HCT116 (cell line): ENCODE measurements around the gene ROBO1. TPM values are rescaled to one million over a fixed set of nuclear protein-coding genes. Genes with fewer than 3 reads are reported as not detected.

Experiments
- ATAC-seq: fragments of 200-7000 bp; cut with Tn5 transposase; 2 replicates; pipeline ENCODE4 v1.9.1; 2020; ENCODE audit warnings: mild to moderate bottlenecking, moderate library complexity
- BruUV-seq: library from RNA; stranded (reverse); fragments of 400-500 nt; replicated peaks from 2 replicates; lab custom pipeline; 2021; lab: Mats Ljungman, UMichigan
- CTCF ChIA-PET: fragments of 300-600 bp; sonication (Branson Sonifier 250); formaldehyde crosslinking; loops from one replicate; lab custom pipeline; 2021; ENCODE audit warnings: antibody characterized with exemption; lab: Charles Lee
- POLR2A ChIA-PET: fragments of 300-600, 350-600 bp; sonication (Branson Sonifier 250); formaldehyde crosslinking; loops from one replicate; lab custom pipeline; 2021; ENCODE audit warnings: antibody characterized with exemption; lab: Charles Lee
- RAD21 ChIA-PET, 2 experiments: fragments of 300-600 bp; sonication (Branson Sonifier 250); formaldehyde crosslinking; loops; one replicate each; lab custom pipeline; 2023; ENCODE audit warnings: low total read pairs in 2 of 2; ENCODE audit not compliant: uncharacterized antibody in 2 of 2, unreplicated experiment in 2 of 2, low non-redundant PET in 1 of 2; lab: Charles Lee
- DNase-seq: peaks from one replicate; pipeline ENCODE4 v3.0.0-alpha.2; 2010; ENCODE audit warnings: low read depth, low spot score
- H2AFZ ChIP-seq: fragments of 200-600 bp; shearing (Covaris generic), sonication (generic); 2 replicates; pipeline ENCODE4 v1.6.1; 2017; ENCODE audit warnings: low read depth, mixed run types, mixed read lengths, antibody characterized with exemption, low read length; ENCODE audit not compliant: poor library complexity, severe bottlenecking
- H3K27ac ChIP-seq: 2 replicates; pipeline ENCODE4 v1.5.1; 2012; ENCODE audit warnings: low read depth, low read length
- H3K27me3 ChIP-seq: fragments of 200-600 bp; sonication (generic); 2 replicates; pipeline ENCODE4 v1.6.1; 2016; ENCODE audit warnings: mixed run types, low read length, mixed read lengths; ENCODE audit not compliant: insufficient read depth
- H3K36me3 ChIP-seq, 2 experiments: fragments of 200-500 bp in 1 of 2; fragments of 200-600 bp in 1 of 2; sonication (Bioruptor generic) in 1 of 2; sonication (generic) in 1 of 2; 2 replicates each; pipeline versions ENCODE4 v1.5.1 to v1.6.1; 2014 to 2016; ENCODE audit warnings: low read length in 2 of 2, inconsistent platforms in 1 of 2, mixed read lengths in 1 of 2, mixed run types in 1 of 2; ENCODE audit not compliant: insufficient read depth in 2 of 2, control insufficient read depth in 1 of 2
- H3K4me1 ChIP-seq, 2 experiments: fragments of 200-600 bp in 1 of 2; sonication (generic) in 1 of 2; 2 replicates each; pipeline versions ENCODE4 v1.5.1 to v1.6.1; 2012 to 2017; ENCODE audit warnings: low read length in 2 of 2, inconsistent platforms in 1 of 2, mild to moderate bottlenecking in 1 of 2, mixed read lengths in 1 of 2, mixed run types in 1 of 2, moderate library complexity in 1 of 2; ENCODE audit not compliant: insufficient read depth in 2 of 2, control insufficient read depth in 1 of 2
- H3K4me2 ChIP-seq: fragments of 200-600 bp; sonication (generic); 2 replicates; pipeline ENCODE4 v1.6.1; 2017; ENCODE audit warnings: mixed run types, low read length, mixed read lengths
- H3K4me3 ChIP-seq, 2 experiments: fragments of 200-600 bp in 1 of 2; sonication (generic) in 1 of 2; replicated peaks in 1 of 2; 2 replicates each; pipeline ENCODE4 v1.5.1; 2011 to 2016; ENCODE audit warnings: low read length in 2 of 2, control low read depth in 1 of 2, low read depth in 1 of 2, mild to moderate bottlenecking in 1 of 2, mixed read lengths in 1 of 2, mixed run types in 1 of 2
- H3K79me2 ChIP-seq: fragments of 200-600 bp; sonication (generic); 2 replicates; pipeline ENCODE4 v1.6.1; 2017; ENCODE audit warnings: mild to moderate bottlenecking, mixed run types, low read length, moderate library complexity, mixed read lengths; ENCODE audit not compliant: insufficient read depth
- H3K9ac ChIP-seq: fragments of 200-600 bp; sonication (generic); 2 replicates; pipeline ENCODE4 v1.6.1; 2016; ENCODE audit warnings: low read length, mixed read lengths
- H3K9me2 ChIP-seq: fragments of 200-600 bp; sonication (generic), shearing (Covaris generic); 2 replicates; pipeline ENCODE4 v1.6.1; 2017; ENCODE audit warnings: mixed run types, mild to moderate bottlenecking, moderate library complexity; ENCODE audit not compliant: insufficient read depth
- H3K9me3 ChIP-seq, 2 experiments: fragments of 200-500 bp in 1 of 2; fragments of 200-600 bp in 1 of 2; sonication (Bioruptor generic) in 1 of 2; sonication (generic) in 1 of 2; 2 replicates each; pipeline ENCODE4 v1.6.1; 2014 to 2017; ENCODE audit warnings: low read length in 2 of 2, mixed read lengths in 2 of 2, inconsistent platforms in 1 of 2, low read depth in 1 of 2, mild to moderate bottlenecking in 1 of 2, mixed run types in 1 of 2, moderate library complexity in 1 of 2; ENCODE audit not compliant: control insufficient read depth in 1 of 2, insufficient read depth in 1 of 2
- H4K20me1 ChIP-seq: fragments of 200-600 bp; sonication (generic), shearing (Covaris generic); 2 replicates; pipeline ENCODE4 v1.6.1; 2017; ENCODE audit warnings: mixed run types, mild to moderate bottlenecking, moderate library complexity; ENCODE audit not compliant: insufficient read depth
- EGR1 ChIP-seq: IDR thresholded peaks from 2 replicates; pipeline ENCODE4 v1.6.1; 2012; ENCODE audit warnings: low read depth
- ELF1 ChIP-seq: IDR thresholded peaks from 2 replicates; pipeline ENCODE4 v1.6.1; 2012; ENCODE audit warnings: low read depth, borderline replicate concordance
- EZH2 ChIP-seq: fragments of 200-600 bp; sonication (generic); IDR thresholded peaks from 2 replicates; pipeline ENCODE4 v1.6.1; 2017; ENCODE audit warnings: antibody characterized with exemption, mixed run types
- FOSL1 ChIP-seq: IDR thresholded peaks from 2 replicates; pipeline ENCODE4 v1.6.1; 2012; ENCODE audit warnings: low read depth
- POLR2A ChIP-seq: IDR thresholded peaks from 2 replicates; pipeline ENCODE4 v1.7.0; 2011; ENCODE audit warnings: borderline replicate concordance; ENCODE audit not compliant: insufficient read depth, insufficient read length; ENCODE audit errors: extremely low read depth
- POLR2AphosphoS5 ChIP-seq: IDR thresholded peaks from 2 replicates; pipeline ENCODE4 v1.6.1; 2011; ENCODE audit warnings: mild to moderate bottlenecking, low read depth, low read length, moderate library complexity
- SIN3A ChIP-seq: IDR thresholded peaks from 2 replicates; pipeline ENCODE4 v1.6.1; 2012; ENCODE audit warnings: low read depth
- SRF ChIP-seq: IDR thresholded peaks from 2 replicates; pipeline ENCODE4 v1.6.1; 2012; ENCODE audit warnings: low read depth
- TCF7L2 ChIP-seq: IDR thresholded peaks from 2 replicates; pipeline ENCODE4 v1.7.0; 2011; ENCODE audit warnings: borderline replicate concordance, inconsistent platforms; ENCODE audit not compliant: insufficient read depth, insufficient read length; ENCODE audit errors: extremely low read depth
- YY1 ChIP-seq: IDR thresholded peaks from 2 replicates; pipeline ENCODE4 v1.6.1; 2011; ENCODE audit warnings: low read length, low read depth, moderate library complexity, mild to moderate bottlenecking; ENCODE audit not compliant: insufficient replicate concordance; ENCODE audit errors: extremely low read depth
- ZFX ChIP-seq: fragments of 450-650 bp; IDR thresholded peaks from 2 replicates; pipeline ENCODE4 v1.6.1; 2017
- intact Hi-C: fragments of 100-400 bp; cut with micrococcal nuclease; formaldehyde crosslinking; loops from 2 replicates; pipeline ENCODE4 v1.10.0; 2022
- total RNA-seq: library from RNA; stranded (reverse); gene quantifications from one replicate; pipeline ENCODE4 v1.2.1, GENCODE V29; 2021; ENCODE audit not compliant: unreplicated experiment
- TF ChIP-seq, protein P1 (sequence below): IDR thresholded peaks from 2 replicates; pipeline ENCODE4 v1.6.1; 2012
- TF ChIP-seq, protein P2 (sequence below): IDR thresholded peaks from 2 replicates; pipeline ENCODE4 v1.6.1; 2011; ENCODE audit warnings: mild to moderate bottlenecking, low read length, moderate library complexity; ENCODE audit not compliant: insufficient replicate concordance; ENCODE audit errors: extremely low read depth
- TF ChIP-seq, protein P3 (sequence below): IDR thresholded peaks from 2 replicates; pipeline ENCODE4 v1.6.1; 2012
- TF ChIP-seq, protein P4 (sequence below), 3 experiments: fragments of 200-600 bp in 1 of 3; sonication (generic) in 1 of 3; IDR thresholded peaks in 2 of 3; conservative IDR thresholded peaks in 1 of 3; 2 replicates each; pipeline ENCODE4 v1.5.1; 2012 to 2017; ENCODE audit warnings: low read depth in 2 of 3, low read length in 2 of 3, antibody characterized with exemption in 1 of 3, borderline replicate concordance in 1 of 3, control low read depth in 1 of 3, mild to moderate bottlenecking in 1 of 3, mixed read lengths in 1 of 3, mixed run types in 1 of 3, moderate library complexity in 1 of 3; ENCODE audit not compliant: insufficient read depth in 1 of 3
- TF ChIP-seq, protein P5 (sequence below): IDR thresholded peaks from 2 replicates; pipeline ENCODE4 v1.6.1; 2012; ENCODE audit warnings: low read depth

ROBO1 gene
- total RNA-seq, 1 experiment from 2014 or later, result 0.27 TPM

DNA sequence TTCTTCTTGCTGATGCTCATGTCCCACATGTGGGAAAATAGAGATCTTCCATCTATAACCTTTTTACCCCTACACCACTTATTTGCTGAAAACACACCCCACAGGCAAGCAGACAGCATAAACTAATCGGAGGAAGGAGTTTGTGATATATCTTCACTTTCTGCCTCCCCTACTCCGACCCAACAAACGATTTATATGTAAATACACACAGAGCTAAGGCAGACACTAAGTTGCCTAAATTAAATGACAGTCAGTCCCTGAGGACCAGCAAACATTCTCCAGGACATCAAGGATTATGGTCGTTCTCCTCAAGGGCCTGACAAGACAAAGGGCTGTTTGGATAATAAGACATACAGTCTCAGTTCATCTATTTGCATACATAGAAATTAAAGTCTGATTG lies 552.5 kb downstream of the ROBO1 start:
- H3K27ac ChIP-seq, result no peak overlapping the region
- ChIA-PET RAD21 (no interaction called here), CTCF (no interaction called here), POLR2A (no interaction called here)
- H3K9ac ChIP-seq, result no peak overlapping the region
- H3K9me2 ChIP-seq, result no peaks in the 10 kb centered on the region
- no peaks in the 10 kb centered on the region for H3K36me3 ChIP-seq
- no peaks in the 10 kb centered on the region for H3K27me3 ChIP-seq
- H2AFZ ChIP-seq, result no peak overlapping the region
- H3K9me3 ChIP-seq, result peaks cover 0 to 20% of the 10 kb centered on the region in 2 experiments; a peak in 2 of 4 replicates
- H3K79me2 ChIP-seq, result no peaks in the 10 kb centered on the region
- TF ChIP-seq POLR2A, result no peak
- TF ChIP-seq, protein P1, sequence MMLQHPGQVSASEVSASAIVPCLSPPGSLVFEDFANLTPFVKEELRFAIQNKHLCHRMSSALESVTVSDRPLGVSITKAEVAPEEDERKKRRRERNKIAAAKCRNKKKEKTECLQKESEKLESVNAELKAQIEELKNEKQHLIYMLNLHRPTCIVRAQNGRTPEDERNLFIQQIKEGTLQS, result no peak
- no peak for TF ChIP-seq ELF1
- TF ChIP-seq, protein P2, sequence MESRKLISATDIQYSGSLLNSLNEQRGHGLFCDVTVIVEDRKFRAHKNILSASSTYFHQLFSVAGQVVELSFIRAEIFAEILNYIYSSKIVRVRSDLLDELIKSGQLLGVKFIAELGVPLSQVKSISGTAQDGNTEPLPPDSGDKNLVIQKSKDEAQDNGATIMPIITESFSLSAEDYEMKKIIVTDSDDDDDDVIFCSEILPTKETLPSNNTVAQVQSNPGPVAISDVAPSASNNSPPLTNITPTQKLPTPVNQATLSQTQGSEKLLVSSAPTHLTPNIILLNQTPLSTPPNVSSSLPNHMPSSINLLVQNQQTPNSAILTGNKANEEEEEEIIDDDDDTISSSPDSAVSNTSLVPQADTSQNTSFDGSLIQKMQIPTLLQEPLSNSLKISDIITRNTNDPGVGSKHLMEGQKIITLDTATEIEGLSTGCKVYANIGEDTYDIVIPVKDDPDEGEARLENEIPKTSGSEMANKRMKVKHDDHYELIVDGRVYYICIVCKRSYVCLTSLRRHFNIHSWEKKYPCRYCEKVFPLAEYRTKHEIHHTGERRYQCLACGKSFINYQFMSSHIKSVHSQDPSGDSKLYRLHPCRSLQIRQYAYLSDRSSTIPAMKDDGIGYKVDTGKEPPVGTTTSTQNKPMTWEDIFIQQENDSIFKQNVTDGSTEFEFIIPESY, result no peak
- TF ChIP-seq YY1, result no peak
- TF ChIP-seq EZH2, result no peak
- TF ChIP-seq, protein P3, sequence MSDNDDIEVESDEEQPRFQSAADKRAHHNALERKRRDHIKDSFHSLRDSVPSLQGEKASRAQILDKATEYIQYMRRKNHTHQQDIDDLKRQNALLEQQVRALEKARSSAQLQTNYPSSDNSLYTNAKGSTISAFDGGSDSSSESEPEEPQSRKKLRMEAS, result no peak
- TF ChIP-seq SRF, result no peak
- TF ChIP-seq EGR1, result no peak
- TF ChIP-seq, protein P4, sequence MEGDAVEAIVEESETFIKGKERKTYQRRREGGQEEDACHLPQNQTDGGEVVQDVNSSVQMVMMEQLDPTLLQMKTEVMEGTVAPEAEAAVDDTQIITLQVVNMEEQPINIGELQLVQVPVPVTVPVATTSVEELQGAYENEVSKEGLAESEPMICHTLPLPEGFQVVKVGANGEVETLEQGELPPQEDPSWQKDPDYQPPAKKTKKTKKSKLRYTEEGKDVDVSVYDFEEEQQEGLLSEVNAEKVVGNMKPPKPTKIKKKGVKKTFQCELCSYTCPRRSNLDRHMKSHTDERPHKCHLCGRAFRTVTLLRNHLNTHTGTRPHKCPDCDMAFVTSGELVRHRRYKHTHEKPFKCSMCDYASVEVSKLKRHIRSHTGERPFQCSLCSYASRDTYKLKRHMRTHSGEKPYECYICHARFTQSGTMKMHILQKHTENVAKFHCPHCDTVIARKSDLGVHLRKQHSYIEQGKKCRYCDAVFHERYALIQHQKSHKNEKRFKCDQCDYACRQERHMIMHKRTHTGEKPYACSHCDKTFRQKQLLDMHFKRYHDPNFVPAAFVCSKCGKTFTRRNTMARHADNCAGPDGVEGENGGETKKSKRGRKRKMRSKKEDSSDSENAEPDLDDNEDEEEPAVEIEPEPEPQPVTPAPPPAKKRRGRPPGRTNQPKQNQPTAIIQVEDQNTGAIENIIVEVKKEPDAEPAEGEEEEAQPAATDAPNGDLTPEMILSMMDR (IDR thresholded peaks at IDR 0.05 in 2 of 3, conservative IDR thresholded peaks at IDR 0.05 in 1 of 3; ENCODE audit: borderline replicate concordance in 1 of 3, insufficient read depth in 1 of 3, low read depth in 2 of 3, low read length in 2 of 3), result no peak
- no peak for TF ChIP-seq SIN3A
- no peak for TF ChIP-seq POLR2AphosphoS5
- TF ChIP-seq ZFX, result no peak
- TF ChIP-seq TCF7L2, result no peak
- TF ChIP-seq FOSL1, result no peak
- TF ChIP-seq, protein P5, sequence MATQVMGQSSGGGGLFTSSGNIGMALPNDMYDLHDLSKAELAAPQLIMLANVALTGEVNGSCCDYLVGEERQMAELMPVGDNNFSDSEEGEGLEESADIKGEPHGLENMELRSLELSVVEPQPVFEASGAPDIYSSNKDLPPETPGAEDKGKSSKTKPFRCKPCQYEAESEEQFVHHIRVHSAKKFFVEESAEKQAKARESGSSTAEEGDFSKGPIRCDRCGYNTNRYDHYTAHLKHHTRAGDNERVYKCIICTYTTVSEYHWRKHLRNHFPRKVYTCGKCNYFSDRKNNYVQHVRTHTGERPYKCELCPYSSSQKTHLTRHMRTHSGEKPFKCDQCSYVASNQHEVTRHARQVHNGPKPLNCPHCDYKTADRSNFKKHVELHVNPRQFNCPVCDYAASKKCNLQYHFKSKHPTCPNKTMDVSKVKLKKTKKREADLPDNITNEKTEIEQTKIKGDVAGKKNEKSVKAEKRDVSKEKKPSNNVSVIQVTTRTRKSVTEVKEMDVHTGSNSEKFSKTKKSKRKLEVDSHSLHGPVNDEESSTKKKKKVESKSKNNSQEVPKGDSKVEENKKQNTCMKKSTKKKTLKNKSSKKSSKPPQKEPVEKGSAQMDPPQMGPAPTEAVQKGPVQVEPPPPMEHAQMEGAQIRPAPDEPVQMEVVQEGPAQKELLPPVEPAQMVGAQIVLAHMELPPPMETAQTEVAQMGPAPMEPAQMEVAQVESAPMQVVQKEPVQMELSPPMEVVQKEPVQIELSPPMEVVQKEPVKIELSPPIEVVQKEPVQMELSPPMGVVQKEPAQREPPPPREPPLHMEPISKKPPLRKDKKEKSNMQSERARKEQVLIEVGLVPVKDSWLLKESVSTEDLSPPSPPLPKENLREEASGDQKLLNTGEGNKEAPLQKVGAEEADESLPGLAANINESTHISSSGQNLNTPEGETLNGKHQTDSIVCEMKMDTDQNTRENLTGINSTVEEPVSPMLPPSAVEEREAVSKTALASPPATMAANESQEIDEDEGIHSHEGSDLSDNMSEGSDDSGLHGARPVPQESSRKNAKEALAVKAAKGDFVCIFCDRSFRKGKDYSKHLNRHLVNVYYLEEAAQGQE, result no peak
- TF ChIP-seq, all 23 proteins: peak for 0
- no peaks in the 10 kb centered on the region for H3K4me1 ChIP-seq
- H4K20me1 ChIP-seq, result no peaks in the 10 kb centered on the region
- DNase-seq (no peak), ATAC-seq (no peak)
- H3K4me2 ChIP-seq, result no peak overlapping the region
- intact Hi-C loops, result no loop called here
- BruUV-seq, result no TSS peak
- no peak overlapping the region for H3K4me3 ChIP-seq
